HG03571 (cell line): ENCODE measurements around the gene FOXR2.

ENCODE experiments used
- ATAC-seq: cut with Tn5 transposase; IDR thresholded peaks from one replicate; pipeline ENCODE4 v1.9.1; 2021; ENCODE audit not compliant: unreplicated experiment

Gene FOXR2, protein sequence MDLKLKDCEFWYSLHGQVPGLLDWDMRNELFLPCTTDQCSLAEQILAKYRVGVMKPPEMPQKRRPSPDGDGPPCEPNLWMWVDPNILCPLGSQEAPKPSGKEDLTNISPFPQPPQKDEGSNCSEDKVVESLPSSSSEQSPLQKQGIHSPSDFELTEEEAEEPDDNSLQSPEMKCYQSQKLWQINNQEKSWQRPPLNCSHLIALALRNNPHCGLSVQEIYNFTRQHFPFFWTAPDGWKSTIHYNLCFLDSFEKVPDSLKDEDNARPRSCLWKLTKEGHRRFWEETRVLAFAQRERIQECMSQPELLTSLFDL

DNA sequence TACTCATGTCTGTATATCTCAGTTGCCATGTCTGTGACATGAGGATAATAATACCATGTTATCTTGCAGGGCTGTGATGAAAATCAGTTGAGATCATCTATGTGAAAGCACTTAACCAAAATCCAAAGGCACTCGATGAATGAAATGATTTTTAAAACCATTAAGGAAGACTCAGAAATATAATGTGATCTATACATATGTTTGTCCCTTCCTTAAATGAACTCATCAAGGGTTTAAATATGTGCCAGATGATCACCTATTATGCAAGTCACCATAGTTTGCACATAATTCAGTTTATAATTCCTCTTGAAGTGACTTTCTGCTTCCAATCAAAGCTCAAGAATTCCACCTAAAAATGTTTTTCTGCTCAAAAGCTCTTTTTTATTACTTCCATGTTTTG is at the start of gene FOXR2:
Gene FOXR2 (plus strand): TSS at position 301 of the 400 bp plus-strand sequence. CDS start 312 bp downstream, outside the sequence.
- ATAC-seq: no peak

DNA sequence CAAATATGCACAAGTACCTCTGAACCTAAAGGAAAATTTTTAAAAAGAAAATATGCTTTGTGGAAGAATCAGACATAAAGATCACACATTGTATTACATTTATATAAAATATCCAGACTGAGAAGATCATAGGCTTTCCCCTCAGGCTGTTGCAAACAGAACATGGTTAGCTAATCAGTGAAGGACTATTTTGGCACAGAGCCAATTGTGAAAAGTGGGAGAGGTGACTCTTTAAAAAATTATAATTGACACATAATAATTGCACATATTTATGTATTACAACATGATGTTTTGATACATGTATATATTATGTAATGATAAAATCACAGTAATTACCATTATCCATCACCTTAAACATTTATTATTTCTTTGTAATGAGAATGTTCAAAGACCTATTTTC is 44.1 kb upstream of the FOXR2 start:
- ATAC-seq: no peak

DNA sequence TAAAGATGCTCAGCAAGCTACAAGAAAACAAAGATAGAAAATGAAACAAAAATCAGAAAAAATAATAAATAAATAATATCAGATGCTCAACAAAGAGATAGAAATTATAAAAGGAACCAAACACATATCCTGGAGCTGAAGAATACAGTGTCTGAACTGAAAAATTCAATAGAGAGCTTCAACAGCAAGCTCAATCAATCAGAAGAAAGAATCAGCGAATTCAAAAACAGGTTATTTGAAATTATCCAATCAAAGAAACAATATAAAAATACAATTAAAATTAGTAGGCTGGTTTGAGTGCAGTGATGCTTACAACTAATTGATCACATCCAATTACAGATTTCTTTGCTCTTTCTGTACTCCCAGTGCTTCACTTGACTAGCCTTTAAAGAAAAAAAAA is 40.8 kb upstream of the FOXR2 start:
- ATAC-seq: no peak

DNA sequence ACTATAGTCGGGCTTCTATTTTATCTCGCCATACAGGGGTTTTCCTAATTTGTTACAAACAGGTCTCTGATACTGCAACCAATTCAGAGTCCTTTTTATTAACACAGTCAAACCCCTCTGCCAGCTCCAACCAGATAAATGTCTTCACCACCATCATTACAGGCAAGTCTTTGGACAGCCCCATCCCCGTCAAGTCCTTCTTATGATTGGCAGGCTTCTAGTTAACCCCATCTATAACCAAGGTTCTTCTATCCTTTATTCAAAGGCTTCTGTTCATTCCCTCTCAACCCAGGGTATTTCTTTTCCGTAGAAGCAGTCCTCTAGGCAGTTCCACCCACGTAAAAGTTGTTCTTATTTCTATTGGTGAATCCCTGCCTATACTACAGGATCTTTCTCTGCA is 29.9 kb upstream of the FOXR2 start:
- no peak for ATAC-seq

DNA sequence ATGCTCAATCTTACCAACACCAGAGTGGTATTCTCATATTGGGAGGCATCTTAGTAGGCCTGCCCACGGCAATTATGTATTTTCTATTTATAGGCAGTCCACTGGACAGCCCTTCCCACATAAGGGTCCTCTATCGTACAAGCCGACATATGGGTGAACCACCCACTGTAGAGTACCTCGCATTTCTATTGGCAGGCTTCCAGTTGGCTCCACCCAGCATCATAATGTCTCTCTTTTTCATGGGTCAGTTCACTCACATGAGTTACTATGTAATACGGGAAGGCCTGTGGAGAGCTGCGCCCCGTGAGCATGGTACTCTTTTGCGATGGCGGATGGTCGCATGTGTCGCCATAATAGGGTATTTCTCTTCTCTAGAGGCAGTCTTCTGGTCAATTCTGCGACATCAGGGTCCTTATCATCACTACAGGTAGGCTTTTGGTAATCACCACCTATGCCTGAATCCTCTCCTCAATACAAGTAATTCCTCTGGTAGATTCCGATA is 29.4 kb upstream of the FOXR2 start:
- ATAC-seq: no peak

DNA sequence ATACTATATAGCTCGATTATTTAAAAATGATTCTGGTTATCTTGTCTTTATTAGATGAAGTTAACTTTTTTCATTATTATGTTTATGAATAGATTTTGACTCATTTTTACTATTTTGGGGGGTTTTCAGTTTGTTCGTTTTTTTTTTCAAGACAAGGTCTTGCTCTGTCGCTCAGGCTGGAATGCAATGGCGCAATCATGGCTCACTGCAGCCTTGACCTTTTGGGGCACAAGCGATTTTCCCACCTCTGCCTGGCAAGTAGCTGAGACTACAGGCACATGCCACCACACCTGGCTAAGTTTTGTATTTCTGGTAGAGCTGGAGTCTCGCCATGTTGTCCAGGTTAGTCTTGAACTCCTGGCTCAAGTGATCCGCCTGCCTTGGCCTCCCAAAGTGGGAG is 24.9 kb upstream of the FOXR2 start:
- ATAC-seq: no peak

DNA sequence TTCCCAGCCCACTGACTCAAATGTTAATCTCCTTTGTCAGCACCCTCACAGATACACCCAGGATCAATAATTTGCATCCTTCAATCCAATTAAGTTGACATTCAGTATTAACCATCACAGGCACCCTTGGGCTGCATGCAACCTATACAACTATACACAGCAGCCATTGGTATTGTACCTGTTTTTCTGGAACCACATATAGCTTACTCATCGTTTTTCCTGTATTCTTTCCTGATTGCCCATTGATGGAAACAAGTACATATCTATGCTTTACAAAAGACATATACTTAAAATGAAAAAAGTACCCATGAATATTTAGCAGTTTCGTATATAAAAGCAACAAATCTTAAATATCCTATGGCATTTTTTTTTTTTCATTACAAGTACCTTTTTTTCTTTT is 3.7 kb upstream of the FOXR2 start:
- ATAC-seq: no peak

DNA sequence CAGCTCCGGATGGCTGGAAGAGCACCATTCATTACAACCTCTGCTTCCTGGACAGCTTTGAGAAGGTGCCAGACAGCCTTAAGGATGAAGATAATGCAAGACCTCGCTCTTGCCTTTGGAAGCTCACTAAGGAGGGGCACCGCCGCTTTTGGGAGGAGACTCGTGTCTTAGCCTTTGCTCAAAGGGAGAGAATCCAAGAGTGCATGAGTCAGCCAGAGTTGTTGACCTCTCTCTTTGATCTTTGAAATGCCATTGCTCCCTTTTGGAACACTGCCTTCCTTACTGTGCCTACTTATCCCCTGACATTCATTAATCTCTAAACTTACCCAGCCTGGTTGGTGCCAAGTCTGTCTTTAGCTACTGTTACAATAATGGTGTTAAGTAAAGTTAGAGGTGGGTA is 1.2 kb downstream of the FOXR2 start:
- no peak for ATAC-seq

DNA sequence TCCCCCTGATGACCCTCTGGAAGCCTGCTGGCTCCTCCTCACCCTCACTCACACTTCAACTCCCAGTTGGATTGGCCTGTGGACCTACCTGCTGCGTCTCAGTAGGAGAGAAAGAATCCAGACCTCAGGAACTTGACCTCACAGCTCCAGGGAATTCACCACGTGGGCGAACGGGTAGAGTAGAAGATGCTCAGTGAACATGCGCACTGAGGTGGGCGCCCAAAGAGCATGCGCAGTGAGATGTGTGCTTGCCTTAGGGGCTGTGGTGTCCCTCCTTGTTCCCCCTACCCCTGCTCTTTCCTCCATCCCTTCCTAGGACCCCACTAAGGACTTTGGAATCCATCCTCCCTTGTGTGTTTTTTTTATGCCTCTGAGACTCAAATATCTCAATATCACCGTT is 12.9 kb downstream of the FOXR2 start:
- no peak for ATAC-seq

DNA sequence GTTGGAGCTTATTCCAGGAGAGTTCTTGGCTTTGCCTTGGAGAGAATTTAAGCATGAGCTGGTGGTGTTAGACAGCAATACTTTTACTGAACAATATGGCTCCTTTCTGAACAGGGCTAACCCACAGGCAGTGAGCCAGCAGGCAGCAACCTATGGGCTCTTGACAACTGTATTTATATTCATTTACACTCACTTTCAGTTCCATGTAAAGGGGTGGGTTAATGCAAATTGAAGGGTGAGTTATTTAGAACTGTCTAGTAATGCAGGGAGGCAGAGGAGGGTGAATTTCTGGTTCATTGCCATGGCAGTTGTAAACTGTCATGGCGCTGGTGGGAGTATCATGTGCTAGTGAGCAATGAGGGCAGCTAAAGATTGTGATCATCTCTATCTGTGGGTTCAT is 15.7 kb downstream of the FOXR2 start:
- no peak for ATAC-seq

DNA sequence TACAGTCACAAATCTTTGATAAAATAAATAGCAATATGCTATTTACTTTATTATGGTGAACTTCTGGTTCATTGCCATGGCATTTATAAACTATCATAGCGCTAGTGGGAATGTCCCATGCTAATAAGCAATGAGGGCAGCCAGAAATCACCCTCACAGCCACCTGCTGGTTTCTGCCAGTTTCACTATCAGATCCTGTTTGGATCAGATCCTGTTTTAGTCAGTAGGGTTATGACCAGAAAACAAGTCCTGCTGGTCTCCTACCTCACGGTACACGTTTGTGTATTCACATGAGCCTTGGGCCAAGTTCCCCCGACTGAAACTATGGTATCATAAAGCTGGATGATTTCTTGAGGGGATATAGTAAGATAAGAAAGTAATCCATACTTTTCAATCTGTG is 17.7 kb downstream of the FOXR2 start:
- peak; percentile 48 for ATAC-seq

DNA sequence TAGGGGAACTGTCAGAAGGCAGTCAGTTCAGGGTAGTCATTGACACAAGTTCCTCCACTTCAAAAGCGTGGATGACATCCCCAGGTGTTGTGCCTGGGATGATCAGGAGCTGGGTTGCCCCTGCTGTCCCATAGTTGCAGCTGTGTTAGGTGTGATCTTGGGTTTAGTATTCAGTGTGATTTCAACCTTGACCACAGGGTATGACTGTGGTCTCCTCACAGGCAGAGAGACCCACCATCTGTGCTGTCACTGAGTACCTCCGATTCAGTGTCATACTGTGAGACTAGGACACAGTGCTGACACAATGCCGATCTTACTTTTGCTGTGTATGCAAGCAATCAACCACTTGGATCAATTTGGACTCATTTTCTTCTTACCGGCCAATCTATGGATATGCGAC is 25.2 kb downstream of the FOXR2 start:
- ATAC-seq: no peak

DNA sequence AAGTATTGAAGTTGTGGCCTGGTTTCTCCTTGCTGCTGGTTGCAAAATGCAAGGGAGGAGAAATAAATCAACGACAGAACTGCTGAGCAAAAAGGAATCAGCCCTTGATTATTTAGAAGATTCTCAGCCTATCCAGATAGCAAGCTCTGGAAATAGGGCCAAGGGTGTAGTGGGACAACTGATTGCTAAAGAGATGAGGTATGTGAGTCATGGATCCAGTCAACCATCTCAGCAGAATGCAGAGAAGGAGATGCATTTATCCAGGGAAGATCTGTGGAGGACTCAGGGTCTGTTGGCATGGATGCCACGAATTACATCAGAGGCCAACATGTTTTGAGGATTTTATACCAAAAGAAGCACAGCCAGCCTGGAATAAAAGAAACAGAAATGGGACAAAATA is 36.7 kb downstream of the FOXR2 start:
- ATAC-seq: no peak

DNA sequence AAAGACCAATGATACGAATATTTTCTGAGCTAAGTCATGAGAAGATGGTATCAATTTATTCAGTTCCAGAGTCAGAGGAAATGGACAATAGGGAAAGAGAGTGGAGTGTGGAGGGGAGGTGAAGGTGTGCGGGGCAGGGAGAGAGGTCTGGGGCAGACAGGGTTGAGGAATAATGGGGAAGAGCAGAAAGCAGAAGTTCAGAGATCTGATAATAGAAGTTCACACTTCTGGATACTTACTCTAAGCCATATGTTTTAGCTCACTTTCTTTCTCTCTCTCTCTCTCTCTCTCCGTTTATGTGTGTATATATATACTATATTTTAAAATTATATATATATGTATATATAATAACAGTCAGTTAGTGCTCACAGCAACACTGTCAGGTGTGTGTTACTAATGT is 40.4 kb downstream of the FOXR2 start:
- ATAC-seq: no peak

DNA sequence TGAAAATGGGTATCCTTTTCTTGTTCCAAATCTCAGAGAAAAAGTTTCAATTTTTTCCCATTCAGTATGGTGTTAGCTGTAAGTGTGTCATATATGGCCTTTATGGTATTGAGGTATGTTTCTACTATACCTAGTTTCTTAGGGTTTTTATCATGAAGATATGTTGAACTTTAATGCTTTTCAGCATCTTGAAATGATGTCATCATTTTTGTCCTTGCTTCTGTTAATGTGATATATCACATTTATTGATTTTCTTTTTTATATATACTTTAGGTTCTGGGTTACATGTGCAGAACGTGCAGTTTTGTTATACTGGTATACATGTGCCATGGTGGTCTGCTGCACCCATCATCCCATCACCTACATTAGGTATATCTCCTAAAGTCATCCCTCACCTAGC is 44.9 kb downstream of the FOXR2 start:
- no peak for ATAC-seq
